HepG2 (cell line): ENCODE measurements around the gene TM4SF5. TPM values are rescaled to one million over a fixed set of nuclear protein-coding genes. Genes with fewer than 3 reads are reported as not detected.

Experiments used
- CEBPG ChIP-seq: IDR thresholded peaks from 2 replicates; pipeline ENCODE4 v1.6.1; 2016
- ETS1 ChIP-seq: sonication (generic); formaldehyde crosslinking; IDR thresholded peaks from 2 replicates; pipeline ENCODE4 v1.4.0; 2020; ENCODE audit warnings: missing genetic modification reagents
- HOMEZ ChIP-seq: IDR thresholded peaks from 2 replicates; pipeline ENCODE4 v1.6.1; 2016; ENCODE audit warnings: low read depth
- KDM2A ChIP-seq: sonication (generic); formaldehyde crosslinking; IDR thresholded peaks from 2 replicates; pipeline ENCODE4 v1.4.0; 2020; ENCODE audit warnings: low read depth, missing genetic modification reagents, borderline replicate concordance
- KDM5B ChIP-seq: sonication (generic); formaldehyde crosslinking; IDR thresholded peaks from 2 replicates; pipeline ENCODE4 v1.4.0; 2020; ENCODE audit warnings: missing genetic modification reagents, mild to moderate bottlenecking, borderline replicate concordance
- MED13 ChIP-seq: sonication (generic); formaldehyde crosslinking; IDR thresholded peaks from 2 replicates; pipeline ENCODE4 v1.5.0; 2020; ENCODE audit warnings: missing genetic modification reagents
- MIER2 ChIP-seq: IDR thresholded peaks from 2 replicates; pipeline ENCODE4 v1.6.1; 2016; ENCODE audit warnings: missing biosample characterization, missing genetic modification reagents
- NCOA2 ChIP-seq: sonication (generic); formaldehyde crosslinking; IDR thresholded peaks from 2 replicates; pipeline ENCODE4 v1.8.0; 2022; ENCODE audit warnings: inconsistent platforms
- NFKB2 ChIP-seq: sonication (generic); formaldehyde crosslinking; IDR thresholded peaks from 2 replicates; pipeline ENCODE4 v1.4.0; 2020; ENCODE audit warnings: missing genetic modification reagents, borderline replicate concordance
- SOX6 ChIP-seq, 2 experiments: fragments of 450-650 bp in 1 of 2; sonication (generic) in 1 of 2; formaldehyde crosslinking in 1 of 2; IDR thresholded peaks; 2 replicates each; pipeline versions ENCODE4 v1.4.0 to v1.6.1; 2017 to 2020; ENCODE audit warnings: antibody characterized with exemption in 1 of 2, mild to moderate bottlenecking in 1 of 2, missing genetic modification reagents in 1 of 2
- SSRP1 ChIP-seq: IDR thresholded peaks from 2 replicates; pipeline ENCODE4 v1.6.1; 2016; ENCODE audit warnings: control low read depth
- TAF15 ChIP-seq: fragments of 200-400 bp; formaldehyde crosslinking; IDR thresholded peaks from one replicate; pipeline ENCODE4 v1.6.1; 2018; ENCODE audit warnings: mild to moderate bottlenecking, low read depth, low read length; ENCODE audit not compliant: poor library complexity, severe bottlenecking
- TFDP2 ChIP-seq: sonication (generic); formaldehyde crosslinking; IDR thresholded peaks from 2 replicates; pipeline ENCODE4 v1.4.0; 2020; ENCODE audit warnings: missing genetic modification reagents
- ZNF224 ChIP-seq: sonication (generic); formaldehyde crosslinking; IDR thresholded peaks from 2 replicates; pipeline ENCODE4 v1.5.0; 2020; ENCODE audit warnings: mild to moderate bottlenecking, missing genetic modification reagents
- ZNF543 ChIP-seq: sonication (generic); formaldehyde crosslinking; IDR thresholded peaks from 2 replicates; pipeline ENCODE4 v1.4.0; 2020; ENCODE audit warnings: mild to moderate bottlenecking, missing genetic modification reagents
- ZNF550 ChIP-seq: sonication (generic); formaldehyde crosslinking; IDR thresholded peaks from 2 replicates; pipeline ENCODE4 v1.4.0; 2020; ENCODE audit warnings: mild to moderate bottlenecking, missing genetic modification reagents, borderline replicate concordance
- ZNF552 ChIP-seq: sonication (generic); formaldehyde crosslinking; IDR thresholded peaks from 2 replicates; pipeline ENCODE4 v1.9.0; 2022; ENCODE audit warnings: missing genetic modification reagents, mild to moderate bottlenecking, borderline replicate concordance
- ZNF598 ChIP-seq: sonication (generic); formaldehyde crosslinking; IDR thresholded peaks from 2 replicates; pipeline ENCODE4 v1.5.1; 2020; ENCODE audit warnings: mild to moderate bottlenecking, missing genetic modification reagents, borderline replicate concordance
- ZNF652 ChIP-seq: IDR thresholded peaks from 2 replicates; pipeline ENCODE4 v1.6.1; 2016; ENCODE audit warnings: low read depth, borderline replicate concordance
- ZNF788 ChIP-seq: sonication (generic); formaldehyde crosslinking; IDR thresholded peaks from 2 replicates; pipeline ENCODE4 v1.5.0; 2020; ENCODE audit warnings: mild to moderate bottlenecking, missing genetic modification reagents, borderline replicate concordance
- ZSCAN22 ChIP-seq: sonication (generic); formaldehyde crosslinking; IDR thresholded peaks from 2 replicates; pipeline ENCODE4 v1.4.0; 2020; ENCODE audit warnings: mild to moderate bottlenecking, missing genetic modification reagents
- polyA plus RNA-seq, 8 experiments: library from polyadenylated mRNA; depleted of rRNA in 3 of 8; stranded (reverse) in 7 of 8; unstranded in 1 of 8; fragments of >200 nt; fragmentation: Illumina TruSeq in 4 of 8; extraction: Trizol in 4 of 8; gene quantifications; 2 replicates each; pipeline versions ENCODE4 v1.2.1 to v1.2.3, GENCODE V29; 2011 to 2016; ENCODE audit warnings: low read depth in 4 of 8, missing spikeins in 1 of 8, mixed read lengths in 1 of 8; ENCODE audit not compliant: insufficient read depth in 1 of 8
- total RNA-seq, 5 experiments: library from RNA; depleted of rRNA; stranded (reverse); fragments of >200 nt; fragmentation: Illumina TruSeq; extraction: Trizol; gene quantifications; 2 replicates each; pipeline ENCODE4 v1.2.3, GENCODE V29; 2016; ENCODE audit warnings: low read depth in 1 of 5
- TF ChIP-seq, protein P1 (sequence below): sonication (generic); formaldehyde crosslinking; IDR thresholded peaks from 2 replicates; pipeline ENCODE4; 2020; ENCODE audit warnings: missing genetic modification reagents, mild to moderate bottlenecking, borderline replicate concordance
- TF ChIP-seq, protein P2 (sequence below): sonication (generic); formaldehyde crosslinking; IDR thresholded peaks from 2 replicates; pipeline ENCODE4 v1.9.0; 2021; ENCODE audit warnings: missing genetic modification reagents, borderline replicate concordance

TM4SF5 gene
- total and polyA plus RNA-seq, 2 of the 13 experiments (the other 11 are each of a cell fraction or from before 2014, with no cell fraction given), result 30.1 to 126 TPM

GRCh38 chr17:4759776-4760236 lies 11.9 kb upstream of the TM4SF5 start (continued):
- TF ChIP-seq ETS1 (CRISPR knock-in tag), result no peak
- peak; percentile 51 for TF ChIP-seq KDM2A (CRISPR knock-in tag)
- TF ChIP-seq, protein P1, sequence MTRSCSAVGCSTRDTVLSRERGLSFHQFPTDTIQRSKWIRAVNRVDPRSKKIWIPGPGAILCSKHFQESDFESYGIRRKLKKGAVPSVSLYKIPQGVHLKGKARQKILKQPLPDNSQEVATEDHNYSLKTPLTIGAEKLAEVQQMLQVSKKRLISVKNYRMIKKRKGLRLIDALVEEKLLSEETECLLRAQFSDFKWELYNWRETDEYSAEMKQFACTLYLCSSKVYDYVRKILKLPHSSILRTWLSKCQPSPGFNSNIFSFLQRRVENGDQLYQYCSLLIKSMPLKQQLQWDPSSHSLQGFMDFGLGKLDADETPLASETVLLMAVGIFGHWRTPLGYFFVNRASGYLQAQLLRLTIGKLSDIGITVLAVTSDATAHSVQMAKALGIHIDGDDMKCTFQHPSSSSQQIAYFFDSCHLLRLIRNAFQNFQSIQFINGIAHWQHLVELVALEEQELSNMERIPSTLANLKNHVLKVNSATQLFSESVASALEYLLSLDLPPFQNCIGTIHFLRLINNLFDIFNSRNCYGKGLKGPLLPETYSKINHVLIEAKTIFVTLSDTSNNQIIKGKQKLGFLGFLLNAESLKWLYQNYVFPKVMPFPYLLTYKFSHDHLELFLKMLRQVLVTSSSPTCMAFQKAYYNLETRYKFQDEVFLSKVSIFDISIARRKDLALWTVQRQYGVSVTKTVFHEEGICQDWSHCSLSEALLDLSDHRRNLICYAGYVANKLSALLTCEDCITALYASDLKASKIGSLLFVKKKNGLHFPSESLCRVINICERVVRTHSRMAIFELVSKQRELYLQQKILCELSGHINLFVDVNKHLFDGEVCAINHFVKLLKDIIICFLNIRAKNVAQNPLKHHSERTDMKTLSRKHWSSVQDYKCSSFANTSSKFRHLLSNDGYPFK (CRISPR knock-in tag), result peak; percentile 40; the same call in 1 of the 2 replicates
- no peak for TF ChIP-seq KDM5B (CRISPR knock-in tag)
- TF ChIP-seq ZNF552 (CRISPR knock-in tag), result no peak
- 0 out of 2 replicates have a peak, but pooled peaks have one; percentile 15 for TF ChIP-seq MIER2
- peak; percentile 71 for TF ChIP-seq HOMEZ
- TF ChIP-seq MED13 (CRISPR knock-in tag), result peak; percentile 84; the same call in 1 of the 2 replicates
- TF ChIP-seq CEBPG (CRISPR knock-in tag), result peak; percentile 78
- peak; percentile 87 for TF ChIP-seq ZNF788 (CRISPR knock-in tag)
- TF ChIP-seq NFKB2 (CRISPR knock-in tag), result no peak
- 0 out of 2 replicates have a peak, but pooled peaks have one; percentile 60 for TF ChIP-seq ZSCAN22 (CRISPR knock-in tag)
- TF ChIP-seq SSRP1 (CRISPR knock-in tag), result no peak
- peak; percentile 92 for TF ChIP-seq NCOA2 (CRISPR knock-in tag)
- TF ChIP-seq ZNF652 (CRISPR knock-in tag), result 0 out of 2 replicates have a peak, but pooled peaks have one; percentile 40
- peak; percentile 28; the same call in 1 of the 2 replicates for TF ChIP-seq TFDP2 (CRISPR knock-in tag)
- TF ChIP-seq ZNF224 (CRISPR knock-in tag), result no peak
- no peak for TF ChIP-seq ZNF550 (CRISPR knock-in tag)
- no peak for TF ChIP-seq ZNF598
- TF ChIP-seq, protein P2, sequence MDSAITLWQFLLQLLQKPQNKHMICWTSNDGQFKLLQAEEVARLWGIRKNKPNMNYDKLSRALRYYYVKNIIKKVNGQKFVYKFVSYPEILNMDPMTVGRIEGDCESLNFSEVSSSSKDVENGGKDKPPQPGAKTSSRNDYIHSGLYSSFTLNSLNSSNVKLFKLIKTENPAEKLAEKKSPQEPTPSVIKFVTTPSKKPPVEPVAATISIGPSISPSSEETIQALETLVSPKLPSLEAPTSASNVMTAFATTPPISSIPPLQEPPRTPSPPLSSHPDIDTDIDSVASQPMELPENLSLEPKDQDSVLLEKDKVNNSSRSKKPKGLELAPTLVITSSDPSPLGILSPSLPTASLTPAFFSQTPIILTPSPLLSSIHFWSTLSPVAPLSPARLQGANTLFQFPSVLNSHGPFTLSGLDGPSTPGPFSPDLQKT, result no peak
- TF ChIP-seq SOX6 (IDR thresholded peaks at IDR 0.05), result no peak
- peak; percentile 92 for TF ChIP-seq SOX6 (CRISPR knock-in tag; IDR thresholded peaks at IDR 0.05)
- no peak for TF ChIP-seq TAF15
- peak; percentile 75; the same call in 1 of the 2 replicates for TF ChIP-seq ZNF543 (CRISPR knock-in tag)
